Measurements from ENCODE around the gene ATMIN. TPM values are rescaled to one million over a fixed set of nuclear protein-coding genes. Genes with fewer than 3 reads are reported as not detected.

The ATMIN gene
- total and polyA plus RNA-seq, 2 of the 13 experiments (the other 11 are each of a cell fraction or from before 2014, with no cell fraction given), result 34.6 to 60.4 TPM

DNA sequence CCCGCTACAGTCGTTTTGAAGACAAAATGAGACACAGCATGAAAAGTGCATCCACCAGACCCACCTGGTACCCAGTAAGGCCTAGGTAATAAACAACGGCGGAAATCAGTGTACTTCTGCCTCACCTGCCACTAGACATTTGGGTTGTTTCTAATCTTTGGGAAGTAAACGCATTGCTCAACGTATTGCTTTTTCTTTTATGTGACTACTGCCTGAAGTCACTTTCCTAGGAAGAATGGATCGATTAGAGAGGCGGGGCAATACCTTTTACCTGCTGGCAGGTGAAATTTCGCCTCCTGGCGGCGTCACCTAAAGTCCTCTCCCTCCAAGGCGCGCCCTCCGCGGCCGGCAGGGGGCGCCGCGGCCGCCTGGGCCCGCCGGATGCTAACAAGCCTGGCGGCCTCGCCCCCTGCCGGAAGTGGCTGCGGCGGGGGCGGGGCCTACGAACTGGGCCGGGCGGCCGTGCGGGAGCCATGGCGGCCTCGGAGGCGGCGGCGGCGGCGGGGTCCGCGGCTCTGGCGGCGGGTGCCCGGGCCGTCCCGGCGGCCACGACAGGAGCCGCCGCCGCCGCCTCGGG is at the start of gene ATMIN (continued):
- TF ChIP-seq, protein P1, sequence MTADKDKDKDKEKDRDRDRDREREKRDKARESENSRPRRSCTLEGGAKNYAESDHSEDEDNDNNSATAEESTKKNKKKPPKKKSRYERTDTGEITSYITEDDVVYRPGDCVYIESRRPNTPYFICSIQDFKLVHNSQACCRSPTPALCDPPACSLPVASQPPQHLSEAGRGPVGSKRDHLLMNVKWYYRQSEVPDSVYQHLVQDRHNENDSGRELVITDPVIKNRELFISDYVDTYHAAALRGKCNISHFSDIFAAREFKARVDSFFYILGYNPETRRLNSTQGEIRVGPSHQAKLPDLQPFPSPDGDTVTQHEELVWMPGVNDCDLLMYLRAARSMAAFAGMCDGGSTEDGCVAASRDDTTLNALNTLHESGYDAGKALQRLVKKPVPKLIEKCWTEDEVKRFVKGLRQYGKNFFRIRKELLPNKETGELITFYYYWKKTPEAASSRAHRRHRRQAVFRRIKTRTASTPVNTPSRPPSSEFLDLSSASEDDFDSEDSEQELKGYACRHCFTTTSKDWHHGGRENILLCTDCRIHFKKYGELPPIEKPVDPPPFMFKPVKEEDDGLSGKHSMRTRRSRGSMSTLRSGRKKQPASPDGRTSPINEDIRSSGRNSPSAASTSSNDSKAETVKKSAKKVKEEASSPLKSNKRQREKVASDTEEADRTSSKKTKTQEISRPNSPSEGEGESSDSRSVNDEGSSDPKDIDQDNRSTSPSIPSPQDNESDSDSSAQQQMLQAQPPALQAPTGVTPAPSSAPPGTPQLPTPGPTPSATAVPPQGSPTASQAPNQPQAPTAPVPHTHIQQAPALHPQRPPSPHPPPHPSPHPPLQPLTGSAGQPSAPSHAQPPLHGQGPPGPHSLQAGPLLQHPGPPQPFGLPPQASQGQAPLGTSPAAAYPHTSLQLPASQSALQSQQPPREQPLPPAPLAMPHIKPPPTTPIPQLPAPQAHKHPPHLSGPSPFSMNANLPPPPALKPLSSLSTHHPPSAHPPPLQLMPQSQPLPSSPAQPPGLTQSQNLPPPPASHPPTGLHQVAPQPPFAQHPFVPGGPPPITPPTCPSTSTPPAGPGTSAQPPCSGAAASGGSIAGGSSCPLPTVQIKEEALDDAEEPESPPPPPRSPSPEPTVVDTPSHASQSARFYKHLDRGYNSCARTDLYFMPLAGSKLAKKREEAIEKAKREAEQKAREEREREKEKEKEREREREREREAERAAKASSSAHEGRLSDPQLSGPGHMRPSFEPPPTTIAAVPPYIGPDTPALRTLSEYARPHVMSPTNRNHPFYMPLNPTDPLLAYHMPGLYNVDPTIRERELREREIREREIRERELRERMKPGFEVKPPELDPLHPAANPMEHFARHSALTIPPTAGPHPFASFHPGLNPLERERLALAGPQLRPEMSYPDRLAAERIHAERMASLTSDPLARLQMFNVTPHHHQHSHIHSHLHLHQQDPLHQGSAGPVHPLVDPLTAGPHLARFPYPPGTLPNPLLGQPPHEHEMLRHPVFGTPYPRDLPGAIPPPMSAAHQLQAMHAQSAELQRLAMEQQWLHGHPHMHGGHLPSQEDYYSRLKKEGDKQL (CRISPR knock-in tag; IDR thresholded peaks at IDR 0.05; ENCODE audit: low read depth), result no peak
- TF ChIP-seq ZNF570 (CRISPR knock-in tag; IDR thresholded peaks at IDR 0.05; ENCODE audit: borderline replicate concordance), result no peak
- TF ChIP-seq MEIS2 (CRISPR knock-in tag; IDR thresholded peaks at IDR 0.05), result no peak
- 0 out of 2 replicates have a peak, but pooled peaks have one; percentile 7 for TF ChIP-seq ZFYVE20 (CRISPR knock-in tag; IDR thresholded peaks at IDR 0.05; ENCODE audit: borderline replicate concordance, low read depth)
- TF ChIP-seq, protein P2, sequence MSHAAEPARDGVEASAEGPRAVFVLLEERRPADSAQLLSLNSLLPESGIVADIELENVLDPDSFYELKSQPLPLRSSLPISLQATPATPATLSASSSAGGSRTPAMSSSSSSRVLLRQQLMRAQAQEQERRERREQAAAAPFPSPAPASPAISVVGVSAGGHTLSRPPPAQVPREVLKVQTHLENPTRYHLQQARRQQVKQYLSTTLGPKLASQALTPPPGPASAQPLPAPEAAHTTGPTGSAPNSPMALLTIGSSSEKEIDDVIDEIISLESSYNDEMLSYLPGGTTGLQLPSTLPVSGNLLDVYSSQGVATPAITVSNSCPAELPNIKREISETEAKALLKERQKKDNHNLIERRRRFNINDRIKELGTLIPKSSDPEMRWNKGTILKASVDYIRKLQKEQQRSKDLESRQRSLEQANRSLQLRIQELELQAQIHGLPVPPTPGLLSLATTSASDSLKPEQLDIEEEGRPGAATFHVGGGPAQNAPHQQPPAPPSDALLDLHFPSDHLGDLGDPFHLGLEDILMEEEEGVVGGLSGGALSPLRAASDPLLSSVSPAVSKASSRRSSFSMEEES (CRISPR knock-in tag; IDR thresholded peaks at IDR 0.05), result no peak
- peak; percentile 85 for TF ChIP-seq SMC3 (IDR thresholded peaks at IDR 0.05; ENCODE audit: low read length)
- peak; percentile 39; the same call in 1 of the 2 replicates for TF ChIP-seq GATAD2A (CRISPR knock-in tag; IDR thresholded peaks at IDR 0.05)
- no peak for TF ChIP-seq ZFP90 (CRISPR knock-in tag; IDR thresholded peaks at IDR 0.05; ENCODE audit: borderline replicate concordance)
- TF ChIP-seq SP1 (IDR thresholded peaks at IDR 0.05), result no peak
- peak; percentile 53 for TF ChIP-seq SP1 (CRISPR knock-in tag; IDR thresholded peaks at IDR 0.05)
